HG03108 (cell line): ENCODE data around the gene RPEL1.

Experiments used
- ATAC-seq: cut with Tn5 transposase; IDR thresholded peaks from one replicate; pipeline ENCODE4 v1.9.1; 2021; ENCODE audit warnings: moderate library complexity; ENCODE audit not compliant: unreplicated experiment

The RPEL1 gene

GRCh38 chr10:103278537-103278823 is 32.8 kb downstream of the RPEL1 start:
- no peak for ATAC-seq

- ATAC-seq, result no peak
Measured at GRCh38 chr10:103278862-103279298, 33.2 kb downstream of the RPEL1 start.

- no peak for ATAC-seq
Measured at GRCh38 chr10:103280031-103280430, 34.3 kb downstream of the RPEL1 start.

GRCh38 chr10:103280506-103280905 is 34.8 kb downstream of the RPEL1 start:
- no peak for ATAC-seq

- no peak for ATAC-seq
Measured at GRCh38 chr10:103281753-103282152, 36.1 kb downstream of the RPEL1 start.

GRCh38 chr10:103282961-103283360 is 37.3 kb downstream of the RPEL1 start:
- no peak for ATAC-seq

- no peak for ATAC-seq
Measured at GRCh38 chr10:103284170-103284569, 38.5 kb downstream of the RPEL1 start.

- no peak for ATAC-seq
Measured at GRCh38 chr10:103287992-103288391, 42.3 kb downstream of the RPEL1 start.

- no peak for ATAC-seq
Measured at GRCh38 chr10:103291588-103291987, 45.9 kb downstream of the RPEL1 start.

GRCh38 chr10:103295374-103296015 is 49.8 kb downstream of the RPEL1 start:
- ATAC-seq, result no peak
